Sigmoid colon (tissue), 7 donors: ENCODE data around the gene MYOF. TPM values are rescaled to one million over a fixed set of nuclear protein-coding genes. Genes with fewer than 3 reads are reported as not detected.
A peak's percentile ranks its signal among the peaks of the same experiment; 100 is the strongest.

Experiments
- DNase-seq: peaks from one replicate; pipeline ENCODE4 v3.0.0-alpha.2; 2019
- H3K27ac ChIP-seq, 4 donors: fragments of 200-600 bp; sonication (generic); one replicate each; pipeline ENCODE4 v1.5.1; 2016 to 2019; ENCODE audit warnings: mild to moderate bottlenecking in 1 of 4
- H3K27me3 ChIP-seq, 3 donors: fragments of 200-600 bp; sonication (generic); one replicate each; pipeline ENCODE4 v1.5.1; 2019; ENCODE audit warnings: mild to moderate bottlenecking in 1 of 3
- H3K36me3 ChIP-seq, 4 donors: fragments of 200-600 bp; sonication (generic); one replicate each; pipeline ENCODE4 v1.5.1; 2016 to 2019
- H3K4me1 ChIP-seq, 4 donors: fragments of 200-600 bp; sonication (generic); one replicate each; pipeline ENCODE4 v1.5.1; 2017 to 2019
- H3K4me3 ChIP-seq, 4 donors: fragments of 200-600 bp; sonication (generic); one replicate each; pipeline ENCODE4 v1.5.1; 2017 to 2019; ENCODE audit warnings: mild to moderate bottlenecking in 2 of 4, moderate library complexity in 1 of 4
- H3K9me3 ChIP-seq, 4 donors: fragments of 200-600 bp in 3 of 4; sonication (generic) in 3 of 4; one replicate each; pipeline versions ENCODE4 v1.5.1 to v1.6.1; 2013 to 2019
- EP300 ChIP-seq, 4 donors: sonication (generic); formaldehyde crosslinking; IDR thresholded peaks; one replicate each; pipeline ENCODE4 v1.6.1; 2017; ENCODE audit warnings: antibody characterized with exemption in 4 of 4
- POLR2A ChIP-seq, 2 donors: fragments of 450-650 bp; IDR thresholded peaks; one replicate each; pipeline ENCODE4 v1.6.1; 2016; ENCODE audit warnings: antibody characterized with exemption in 2 of 2, mild to moderate bottlenecking in 2 of 2, moderate library complexity in 2 of 2
- POLR2AphosphoS5 ChIP-seq, 4 donors: sonication (generic); formaldehyde crosslinking; IDR thresholded peaks; one replicate each; pipeline ENCODE4 v1.6.1; 2017; ENCODE audit warnings: antibody characterized with exemption in 4 of 4
- WGBS, 2 donors: extraction: QIAGEN DNeasy Blood & Tissue Kit; methylation state at CpG; one replicate each; pipeline ENCODE4 v1.1.7; 2013; 5-methylcytosine and 5-hydroxymethylcytosine counted together
- intact Hi-C: fragments of 100-400 bp; cut with DNase I; formaldehyde crosslinking; loops from one replicate; pipeline ENCODE4 v1.15.1; 2023
- polyA plus RNA-seq, 3 donors: library from polyadenylated mRNA; stranded (reverse); fragments of 200-250 nt; gene quantifications; one replicate each; pipeline ENCODE4 v1.2.3, GENCODE V29; 2013
- total RNA-seq, 4 donors: library from RNA; depleted of rRNA; stranded (reverse); fragments of >200 nt; gene quantifications; one replicate each; pipeline ENCODE4 v1.1.0, GENCODE V29; 2016
- TF ChIP-seq, protein P1 (sequence below), 4 experiments: fragments of 450-650 bp in 3 of 4; fragments of 200-600 bp in 1 of 4; IDR thresholded peaks; one replicate each; pipeline ENCODE4 v1.5.1; 2016 to 2019; ENCODE audit warnings: antibody characterized with exemption in 4 of 4, mild to moderate bottlenecking in 3 of 4, moderate library complexity in 2 of 4
- donor health status: healthy with polysubstance abuse.
- donor health status: Bipolar disorder and iron deficiency.
- donor health status: healthy.

MYOF gene
- total and polyA plus RNA-seq, 7 donors, result 12.6 to 83.4 (median 36.3) TPM

- Histone ChIP-seq H3K9me3 (no peaks in the 10 kb centered on the region), H3K4me1 (peaks cover 0 to 10% (median 0%) of the 10 kb centered on the region in 4 donors), H3K27ac (peak overlapping the region; percentile 5 to 27 (median 18)), H3K36me3 (no peaks in the 10 kb centered on the region), H3K27me3 (no peaks in the 10 kb centered on the region), H3K4me3 (no peak overlapping the region)
- TF ChIP-seq, protein P1, sequence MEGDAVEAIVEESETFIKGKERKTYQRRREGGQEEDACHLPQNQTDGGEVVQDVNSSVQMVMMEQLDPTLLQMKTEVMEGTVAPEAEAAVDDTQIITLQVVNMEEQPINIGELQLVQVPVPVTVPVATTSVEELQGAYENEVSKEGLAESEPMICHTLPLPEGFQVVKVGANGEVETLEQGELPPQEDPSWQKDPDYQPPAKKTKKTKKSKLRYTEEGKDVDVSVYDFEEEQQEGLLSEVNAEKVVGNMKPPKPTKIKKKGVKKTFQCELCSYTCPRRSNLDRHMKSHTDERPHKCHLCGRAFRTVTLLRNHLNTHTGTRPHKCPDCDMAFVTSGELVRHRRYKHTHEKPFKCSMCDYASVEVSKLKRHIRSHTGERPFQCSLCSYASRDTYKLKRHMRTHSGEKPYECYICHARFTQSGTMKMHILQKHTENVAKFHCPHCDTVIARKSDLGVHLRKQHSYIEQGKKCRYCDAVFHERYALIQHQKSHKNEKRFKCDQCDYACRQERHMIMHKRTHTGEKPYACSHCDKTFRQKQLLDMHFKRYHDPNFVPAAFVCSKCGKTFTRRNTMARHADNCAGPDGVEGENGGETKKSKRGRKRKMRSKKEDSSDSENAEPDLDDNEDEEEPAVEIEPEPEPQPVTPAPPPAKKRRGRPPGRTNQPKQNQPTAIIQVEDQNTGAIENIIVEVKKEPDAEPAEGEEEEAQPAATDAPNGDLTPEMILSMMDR (IDR thresholded peaks at IDR 0.05), result no peak
- no peak for TF ChIP-seq EP300 (IDR thresholded peaks at IDR 0.05)
- TF ChIP-seq POLR2AphosphoS5 (IDR thresholded peaks at IDR 0.05), result no peak
- no peak for TF ChIP-seq POLR2A (IDR thresholded peaks at IDR 0.05)
- 92% methylated on average over 4 of the region's 4 CpGs for WGBS, 2 donors
- no peak for DNase-seq
- intact Hi-C loops, result no loop called here
Observed at GRCh38 chr10:93514521-93514920, 32.4 kb upstream of the MYOF start.

- Histone ChIP-seq H3K27ac (no peak overlapping the region), H3K36me3 (no peaks in the 10 kb centered on the region), H3K4me3 (no peak overlapping the region), H3K9me3 (no peaks in the 10 kb centered on the region), H3K27me3 (no peaks in the 10 kb centered on the region), H3K4me1 (peaks cover 0 to 10% (median 0%) of the 10 kb centered on the region in 4 donors)
- intact Hi-C loops, result no loop called here
- WGBS, 2 donors, result 97 to 98% methylated on average over 1 of the region's 1 CpG
- TF ChIP-seq POLR2AphosphoS5 (IDR thresholded peaks at IDR 0.05) (no peak), EP300 (IDR thresholded peaks at IDR 0.05) (no peak), POLR2A (IDR thresholded peaks at IDR 0.05) (no peak)
- TF ChIP-seq, protein P1 (IDR thresholded peaks at IDR 0.05), result no peak
- no peak for DNase-seq
Observed at GRCh38 chr10:93513091-93513490, 31.0 kb upstream of the MYOF start.

- Histone ChIP-seq H3K27ac (no peak overlapping the region), H3K27me3 (no peaks in the 10 kb centered on the region), H3K4me3 (no peak overlapping the region), H3K36me3 (no peaks in the 10 kb centered on the region), H3K4me1 (peaks cover 0 to 10% (median 0%) of the 10 kb centered on the region in 4 donors), H3K9me3 (no peaks in the 10 kb centered on the region)
- DNase-seq, result no peak
- 100% methylated on average over 1 of the region's 1 CpG for WGBS, 2 donors
- TF ChIP-seq, protein P1 (IDR thresholded peaks at IDR 0.05), result no peak
- no peak for TF ChIP-seq EP300 (IDR thresholded peaks at IDR 0.05)
- no peak for TF ChIP-seq POLR2A (IDR thresholded peaks at IDR 0.05)
- TF ChIP-seq POLR2AphosphoS5 (IDR thresholded peaks at IDR 0.05), result no peak
- intact Hi-C loops, result no loop called here
Observed at GRCh38 chr10:93512565-93512964, 30.4 kb upstream of the MYOF start.

DNA sequence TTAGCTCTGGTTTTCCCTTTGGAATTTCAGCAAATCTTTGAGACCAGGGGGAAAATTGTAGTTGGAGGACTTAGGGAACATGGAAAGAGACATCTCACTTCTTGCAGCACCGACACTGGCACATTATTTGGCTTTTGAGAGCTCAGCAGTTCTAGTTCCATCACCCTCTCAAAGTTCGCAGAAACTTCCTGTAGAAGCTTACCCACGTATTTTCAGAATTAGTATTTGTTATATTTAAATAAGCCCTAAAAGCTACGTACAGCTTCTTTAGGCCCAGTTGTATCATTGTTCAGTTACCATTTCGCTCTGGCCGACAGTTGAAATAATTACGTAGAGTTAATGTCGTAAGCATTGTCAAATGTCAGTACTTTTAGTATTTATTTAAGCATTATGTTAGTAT lies 27.7 kb upstream of the MYOF start:
- Histone ChIP-seq H3K4me3 (no peak overlapping the region), H3K36me3 (no peaks in the 10 kb centered on the region), H3K27ac (no peak overlapping the region), H3K27me3 (no peaks in the 10 kb centered on the region), H3K9me3 (no peaks in the 10 kb centered on the region), H3K4me1 (no peaks in the 10 kb centered on the region)
- intact Hi-C loops, result no loop called here
- no peak for DNase-seq
- 86 to 91% methylated on average over 8 of the region's 8 CpGs for WGBS, 2 donors
- no peak for TF ChIP-seq EP300 (IDR thresholded peaks at IDR 0.05)
- TF ChIP-seq, protein P1 (IDR thresholded peaks at IDR 0.05), result no peak
- no peak for TF ChIP-seq POLR2A (IDR thresholded peaks at IDR 0.05)
- TF ChIP-seq POLR2AphosphoS5 (IDR thresholded peaks at IDR 0.05), result no peak

DNA sequence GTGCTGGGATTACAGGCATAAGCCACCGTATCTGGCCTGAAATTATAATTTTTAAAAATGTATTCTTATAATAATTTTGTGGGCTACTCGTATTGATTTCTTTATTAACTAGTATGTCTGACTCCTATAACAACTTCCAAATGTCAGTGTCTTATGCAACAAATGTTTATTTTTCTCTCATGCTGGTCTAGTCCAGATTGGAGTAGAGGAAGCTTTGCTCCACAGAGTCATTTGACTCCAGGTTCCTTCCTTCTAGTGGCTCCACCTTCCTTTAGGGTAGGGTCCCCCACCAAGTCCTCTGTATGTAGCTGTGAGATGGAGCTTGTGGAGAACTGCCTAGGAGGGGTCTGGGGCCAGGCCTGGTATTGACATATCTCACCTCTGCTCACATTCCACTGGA lies 22.9 kb upstream of the MYOF start:
- TF ChIP-seq, protein P1 (IDR thresholded peaks at IDR 0.05), result no peak
- no peak for TF ChIP-seq EP300 (IDR thresholded peaks at IDR 0.05)
- TF ChIP-seq POLR2AphosphoS5 (IDR thresholded peaks at IDR 0.05), result no peak
- TF ChIP-seq POLR2A (IDR thresholded peaks at IDR 0.05), result no peak

More for the DNA sequence above, 22.9 kb upstream of the MYOF start:
- no peaks in the 10 kb centered on the region for H3K9me3 ChIP-seq
- H3K27ac ChIP-seq, result no peak overlapping the region
- no peak overlapping the region for H3K4me3 ChIP-seq
- no peaks in the 10 kb centered on the region for H3K4me1 ChIP-seq
- intact Hi-C loops, result no loop called here
- no peak for DNase-seq
- H3K27me3 ChIP-seq, result no peaks in the 10 kb centered on the region
- no peaks in the 10 kb centered on the region for H3K36me3 ChIP-seq
- 96 to 98% methylated on average over 2 of the region's 2 CpGs for WGBS, 2 donors
